GM20431 (cell line): ENCODE data around the gene AFF2.

Source experiments
- in situ Hi-C: fragments of 300-500 bp; cut with MseI, MboI; formaldehyde crosslinking; loops from one replicate; pipeline ENCODE4 v1.15.0; 2020; ENCODE audit warnings: low sequenced_read_pairs; ENCODE audit not compliant: unreplicated experiment

The AFF2 gene

DNA sequence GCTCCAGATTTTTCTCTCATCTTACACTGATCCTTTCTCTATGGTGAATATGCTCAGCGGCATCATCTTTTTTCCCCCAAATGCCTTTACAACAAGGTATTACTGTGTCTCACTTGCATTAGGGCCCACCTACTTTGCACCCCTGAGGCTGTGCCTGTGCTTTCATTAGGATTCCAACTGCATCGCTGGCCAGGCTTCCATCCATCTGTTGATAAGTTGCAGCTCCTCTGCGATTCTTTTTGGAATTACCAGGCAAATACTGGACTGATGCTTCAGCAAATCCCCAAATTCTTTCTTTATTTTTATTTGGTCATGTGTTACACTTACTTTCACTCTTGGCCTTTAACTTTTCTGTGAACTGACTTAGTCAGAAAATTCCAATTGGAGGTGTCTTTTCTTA is 77.3 kb downstream of the AFF2 start:
- in situ Hi-C loops = no loop called here

DNA sequence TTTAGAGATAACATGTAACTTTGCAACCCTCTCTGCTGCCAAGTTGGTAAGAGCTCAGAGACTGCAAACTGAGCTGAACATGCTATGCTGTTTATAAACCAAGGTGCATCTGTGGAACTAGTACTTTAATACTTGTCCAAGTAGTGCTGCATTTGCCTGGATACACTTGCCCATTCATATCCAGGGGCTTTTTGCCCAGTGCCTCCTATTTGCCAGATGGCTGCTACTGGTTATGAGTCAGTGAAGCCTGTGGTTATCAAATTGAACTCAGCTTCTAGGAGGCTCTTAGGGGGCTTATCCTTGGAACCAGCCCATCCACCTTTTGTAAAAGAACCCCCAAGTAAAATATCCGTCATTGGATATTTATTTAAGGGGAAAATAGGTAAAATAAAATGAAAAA is 79.6 kb downstream of the AFF2 start:
- in situ Hi-C loops = no loop called here

DNA sequence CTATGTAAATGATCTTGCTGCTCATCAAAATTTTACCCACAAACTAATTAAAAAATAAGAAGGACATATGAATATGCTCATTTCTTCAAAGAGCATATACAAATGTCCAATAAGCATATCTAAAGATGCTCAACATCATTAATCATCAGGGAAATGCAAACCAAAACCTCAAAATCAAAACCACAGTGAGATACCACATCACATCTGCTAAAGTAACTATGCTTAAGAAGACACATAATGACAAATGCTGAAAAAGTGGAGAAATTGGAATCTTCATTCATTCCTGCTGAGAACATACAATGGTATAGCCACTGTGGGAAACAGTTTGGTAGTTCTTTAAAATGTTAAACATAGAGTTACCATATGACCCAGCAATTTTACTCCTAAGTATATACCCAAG is 81.9 kb downstream of the AFF2 start:
- in situ Hi-C loops = no loop called here

DNA sequence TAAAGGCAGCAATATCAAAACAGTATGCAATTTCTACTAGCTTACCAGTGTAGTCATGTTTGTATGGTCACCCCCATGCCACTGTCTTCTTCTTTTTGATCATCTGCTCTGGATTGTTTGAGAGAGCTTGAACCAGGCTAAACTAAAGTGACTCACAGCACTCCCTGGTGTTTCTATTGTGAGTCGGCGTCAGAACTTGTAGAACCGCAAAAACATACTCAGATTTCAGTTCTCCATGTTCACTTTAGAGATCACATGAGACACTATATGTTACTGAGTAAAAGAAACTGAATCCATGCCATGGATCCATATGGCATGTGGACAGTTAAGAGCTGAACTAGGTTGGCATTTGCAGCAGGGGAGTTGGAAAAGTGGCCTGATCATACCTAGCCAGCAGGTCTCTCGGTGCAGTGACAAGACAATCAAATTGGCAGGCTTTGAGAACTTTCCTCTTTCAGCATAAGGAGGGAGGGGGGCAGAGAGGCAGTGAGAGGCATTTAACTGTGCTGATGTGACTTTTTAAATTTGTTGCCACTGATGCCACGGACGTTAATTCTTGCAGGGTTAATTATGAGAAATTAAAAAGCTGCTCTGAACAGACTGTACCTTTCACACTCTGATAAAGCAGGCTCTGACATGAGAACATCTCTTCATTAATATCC is 88.4 kb downstream of the AFF2 start:
- in situ Hi-C loops = no loop called here

DNA sequence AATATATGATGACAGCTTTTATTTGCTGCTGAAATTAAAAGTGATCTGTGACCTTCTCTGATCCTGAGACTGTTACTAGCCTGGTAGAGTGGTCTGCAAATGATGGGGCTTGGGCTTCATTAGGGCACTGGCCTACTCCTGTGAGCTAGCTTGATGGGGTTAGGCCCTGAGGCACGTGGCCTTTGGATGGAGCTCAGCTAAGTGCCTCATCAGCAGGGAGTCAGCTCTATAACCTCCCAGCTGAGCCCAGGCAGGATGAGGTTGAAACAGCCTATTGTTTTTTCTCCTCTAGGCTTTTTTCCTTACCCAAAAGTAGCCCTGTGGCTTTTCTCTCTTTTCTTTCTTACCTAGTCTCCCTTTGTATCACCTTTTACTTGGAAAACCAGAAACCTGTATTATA is 92.2 kb downstream of the AFF2 start:
- in situ Hi-C loops = no loop called here

DNA sequence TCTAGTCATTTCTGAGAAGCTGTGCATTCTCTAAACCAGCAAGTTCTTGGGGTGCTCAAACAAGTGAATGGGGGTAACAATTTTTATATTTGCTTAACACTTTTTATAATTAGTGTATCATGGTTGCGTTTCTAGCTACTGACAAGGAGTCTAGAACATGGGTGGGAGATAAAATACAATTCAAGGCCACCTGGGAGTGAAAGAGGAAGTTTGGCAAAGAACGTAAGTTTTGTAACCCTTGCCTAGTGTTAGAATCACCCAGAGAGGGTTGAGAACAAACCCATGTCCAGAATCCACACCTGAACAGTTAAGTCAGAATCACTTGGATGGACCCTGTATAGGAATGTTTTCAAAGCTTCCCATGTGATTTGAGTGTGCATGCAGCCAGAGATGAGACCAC is 92.7 kb downstream of the AFF2 start:
- in situ Hi-C loops = no loop called here

DNA sequence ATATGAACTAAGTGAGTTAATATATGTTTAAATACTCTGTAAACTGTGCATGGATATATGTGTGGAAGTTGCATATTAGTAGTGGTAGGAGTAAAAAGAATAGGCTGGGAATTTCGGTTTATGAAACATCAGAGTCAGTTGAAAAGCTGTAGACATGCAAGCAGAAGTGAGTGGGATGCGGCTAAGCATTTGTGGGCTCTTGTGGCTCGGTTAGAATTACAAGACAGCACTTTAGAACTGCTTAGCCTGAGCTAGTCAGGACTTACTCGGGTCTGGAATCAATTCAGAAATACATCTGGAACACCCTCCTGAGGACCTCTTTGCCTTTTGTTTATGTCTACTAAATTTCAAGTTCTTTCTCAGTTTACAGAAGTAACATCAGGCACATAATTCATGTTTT is 93.6 kb downstream of the AFF2 start:
- in situ Hi-C loops = no loop called here

DNA sequence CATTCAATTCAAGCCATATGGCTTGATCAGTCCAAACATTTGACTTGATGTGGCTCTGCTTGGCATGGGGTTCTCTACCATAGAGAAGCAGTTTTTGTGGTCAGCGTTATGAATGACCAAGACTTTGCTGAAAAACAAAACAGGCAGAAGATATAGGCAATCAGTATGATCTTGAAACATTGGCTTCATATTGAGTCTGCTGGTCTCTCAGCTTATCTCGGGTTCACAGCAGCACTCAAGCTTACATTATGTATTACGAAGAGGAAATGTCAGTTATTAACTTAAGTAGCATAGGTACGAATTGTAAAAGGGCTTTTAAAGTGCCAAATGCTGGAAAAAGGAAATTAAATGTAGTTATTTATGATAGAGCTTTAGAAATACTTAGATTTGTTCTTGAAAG is 99.0 kb downstream of the AFF2 start:
- in situ Hi-C loops = no loop called here

DNA sequence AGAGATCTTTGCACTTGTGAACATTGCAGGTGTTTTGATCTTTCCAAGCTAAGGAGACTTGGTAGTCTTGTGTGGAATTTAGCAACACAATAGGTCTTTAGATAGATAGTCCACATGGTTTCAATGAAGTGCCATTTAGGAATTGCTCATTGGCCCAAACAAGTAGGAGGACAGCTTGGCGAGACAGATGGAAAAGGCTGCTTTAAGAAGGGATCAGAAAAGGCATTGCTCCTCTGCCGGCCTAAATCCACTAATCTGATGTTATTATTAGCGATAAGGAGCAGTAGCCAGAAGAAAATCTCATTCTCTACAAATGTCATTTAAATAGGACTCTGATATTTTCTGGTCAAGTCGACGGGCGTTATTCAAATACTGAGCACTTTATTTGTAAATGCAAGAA is 99.7 kb downstream of the AFF2 start:
- in situ Hi-C loops = no loop called here

DNA sequence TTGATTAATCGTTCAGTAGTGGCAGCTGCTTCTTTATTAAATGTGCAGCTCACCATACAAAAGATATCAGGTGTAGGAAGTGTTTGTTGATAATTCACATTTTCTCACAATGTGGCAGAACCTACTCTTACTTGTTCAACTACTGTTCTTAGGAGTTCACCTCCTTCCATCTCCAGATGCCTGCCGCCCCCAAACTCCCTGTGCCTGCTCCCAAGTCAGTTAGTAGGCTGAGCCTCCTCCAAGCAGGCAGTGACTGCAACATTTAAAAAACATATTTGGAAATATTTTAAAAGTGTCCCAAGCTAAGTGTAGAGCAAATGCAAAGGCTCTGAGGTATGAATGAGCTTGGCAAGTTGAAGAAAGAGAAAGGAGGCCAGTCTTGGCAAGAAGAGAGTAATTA is 100.2 kb downstream of the AFF2 start:
- in situ Hi-C loops = no loop called here

DNA sequence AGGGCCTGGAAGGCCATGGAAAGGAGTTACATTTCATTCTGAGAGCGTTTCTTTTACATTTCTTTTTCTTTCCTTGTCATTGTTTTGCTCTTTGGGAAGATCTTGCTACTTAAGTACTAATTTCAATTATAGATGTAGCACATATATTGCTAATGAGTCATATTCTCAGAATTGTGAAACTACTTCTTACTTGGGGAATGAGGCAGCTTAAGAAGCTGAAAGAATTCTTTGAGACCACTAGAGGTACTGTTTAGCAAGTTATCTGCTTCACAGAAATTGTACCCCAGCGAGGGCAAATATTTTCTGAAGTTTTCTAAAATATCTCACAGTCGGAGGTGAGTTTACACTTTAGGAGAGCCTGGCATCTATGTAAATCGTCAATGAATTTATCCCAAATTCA is 100.6 kb downstream of the AFF2 start:
- in situ Hi-C loops = no loop called here

DNA sequence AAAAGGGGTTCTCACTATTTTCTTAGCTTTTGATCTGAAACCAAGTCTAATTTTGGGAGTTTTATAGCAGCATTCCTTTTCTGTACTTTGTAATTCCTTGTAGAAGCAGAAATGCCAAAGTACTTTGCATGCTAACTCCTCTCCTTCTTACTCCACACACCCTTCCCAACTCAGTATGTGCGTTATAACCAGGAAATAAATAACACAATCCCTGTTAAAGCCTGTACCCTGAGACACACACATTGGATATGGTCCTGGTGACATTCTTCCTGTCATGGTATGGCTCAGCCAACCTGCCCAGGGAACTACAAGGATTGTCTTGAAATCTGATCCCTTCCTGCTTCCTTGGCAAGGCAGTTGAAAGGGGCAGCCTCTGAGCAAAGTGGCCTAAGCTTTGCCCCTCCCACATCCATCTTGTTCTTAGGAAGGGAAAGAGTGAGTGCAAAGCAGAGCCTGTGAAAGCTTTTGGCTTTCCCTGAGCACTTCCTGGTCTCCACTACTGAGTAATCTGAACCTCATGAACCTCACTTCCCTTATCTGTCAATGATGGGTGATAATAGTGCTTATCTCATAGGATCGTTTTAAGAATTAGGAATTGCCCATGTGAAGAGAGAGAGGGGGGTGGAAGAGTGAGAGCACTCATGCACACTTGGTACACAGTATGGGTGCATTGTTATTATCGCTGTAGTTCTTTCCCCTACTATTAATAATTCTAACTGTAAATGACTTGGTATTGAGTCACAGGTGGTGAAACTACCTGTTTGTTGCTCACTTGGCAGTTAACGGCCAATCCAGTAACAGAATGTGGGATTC is 109.3 kb downstream of the AFF2 start:
- in situ Hi-C loops = no loop called here

DNA sequence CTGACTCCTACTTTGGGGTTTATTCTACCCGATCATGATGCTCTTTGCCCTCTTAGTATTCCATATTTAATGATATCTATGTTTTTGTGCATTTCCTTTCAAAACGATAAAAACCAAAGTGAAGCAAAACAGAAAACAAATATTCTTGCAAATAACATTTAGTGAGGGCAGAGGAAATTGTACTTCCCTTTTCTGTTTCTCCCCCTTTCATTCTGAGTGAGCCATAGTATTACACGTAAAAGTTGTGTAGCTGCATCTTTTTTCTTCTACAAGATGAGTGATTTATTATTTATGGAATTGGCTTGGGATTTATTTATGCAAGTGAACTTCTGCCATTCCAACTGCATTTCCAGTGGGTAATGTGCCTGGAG is 109.9 kb downstream of the AFF2 start:
- in situ Hi-C loops = no loop called here

DNA sequence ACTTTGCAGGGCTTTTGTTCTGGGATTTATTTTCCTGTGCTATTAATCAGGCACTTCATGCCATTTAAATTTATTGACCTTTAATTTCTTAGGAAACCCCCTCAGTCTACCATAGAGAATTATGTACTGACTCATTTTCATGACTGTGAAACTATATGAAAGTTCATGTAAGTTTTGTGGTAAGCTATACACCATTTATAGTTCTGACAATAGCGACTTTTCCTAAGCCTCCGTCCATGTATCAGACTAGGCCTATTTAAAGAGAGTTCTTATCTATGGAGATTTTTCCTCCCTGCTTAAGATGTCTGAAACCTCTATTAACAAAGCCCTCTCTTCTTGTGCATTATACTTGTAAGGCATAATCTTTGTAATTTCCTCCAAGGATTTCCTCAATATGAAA is 111.6 kb downstream of the AFF2 start:
- in situ Hi-C loops = no loop called here

DNA sequence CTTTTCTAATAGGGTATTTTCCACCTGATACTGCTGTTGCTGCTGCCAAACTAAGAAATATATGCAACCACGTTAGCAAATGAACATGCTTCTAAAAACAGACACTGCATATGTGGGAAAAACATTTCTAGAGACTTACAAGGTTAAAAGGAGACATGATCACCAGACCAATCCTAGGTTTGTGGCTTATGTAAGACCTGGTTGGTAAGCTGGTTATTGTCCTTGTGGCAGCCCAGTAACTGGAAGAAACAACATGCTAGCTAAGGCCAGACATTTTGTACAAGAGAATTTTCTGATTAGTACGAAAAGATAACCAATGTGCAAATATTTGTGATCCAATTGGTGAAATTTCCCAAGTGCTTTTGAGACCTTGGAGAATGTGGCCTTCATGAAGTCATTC is 112.0 kb downstream of the AFF2 start:
- in situ Hi-C loops = no loop called here

DNA sequence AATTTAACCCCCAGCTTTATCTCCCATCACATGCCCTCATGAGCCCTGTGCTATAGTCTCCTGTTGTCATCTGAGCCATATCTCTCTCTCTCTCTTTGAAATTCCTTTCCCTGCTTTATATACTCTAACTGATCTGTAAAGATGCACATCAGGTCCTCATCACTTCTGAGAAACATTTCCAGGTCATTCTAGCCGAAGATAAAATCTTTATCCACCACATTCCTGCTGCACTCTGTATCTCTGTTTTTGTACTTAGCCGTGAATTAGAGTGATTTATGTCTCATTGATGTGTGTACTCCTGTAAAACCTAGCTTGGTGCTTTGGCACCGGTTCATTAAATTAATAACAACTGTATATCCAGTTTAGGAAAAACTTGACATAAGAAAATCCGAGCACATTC is 113.2 kb downstream of the AFF2 start:
- in situ Hi-C loops = no loop called here

DNA sequence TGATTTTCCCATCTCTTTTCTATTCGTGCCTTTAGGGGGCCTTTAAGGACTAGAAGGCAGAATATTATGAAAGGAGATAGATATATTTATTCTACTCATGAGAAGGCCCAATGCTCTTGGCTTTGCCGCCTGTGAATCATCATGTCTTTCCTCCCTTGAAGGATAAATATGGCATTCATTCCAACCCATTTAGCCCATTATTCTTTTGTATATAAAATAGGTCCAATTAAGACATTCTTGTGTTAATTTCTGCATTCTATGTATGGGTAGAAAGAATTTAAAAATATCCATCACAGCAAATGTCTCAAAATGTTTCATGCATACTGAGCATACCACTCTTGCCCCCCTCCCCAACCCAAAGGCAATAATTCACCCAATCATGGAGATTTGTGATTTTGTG is 115.1 kb downstream of the AFF2 start:
- in situ Hi-C loops = no loop called here

DNA sequence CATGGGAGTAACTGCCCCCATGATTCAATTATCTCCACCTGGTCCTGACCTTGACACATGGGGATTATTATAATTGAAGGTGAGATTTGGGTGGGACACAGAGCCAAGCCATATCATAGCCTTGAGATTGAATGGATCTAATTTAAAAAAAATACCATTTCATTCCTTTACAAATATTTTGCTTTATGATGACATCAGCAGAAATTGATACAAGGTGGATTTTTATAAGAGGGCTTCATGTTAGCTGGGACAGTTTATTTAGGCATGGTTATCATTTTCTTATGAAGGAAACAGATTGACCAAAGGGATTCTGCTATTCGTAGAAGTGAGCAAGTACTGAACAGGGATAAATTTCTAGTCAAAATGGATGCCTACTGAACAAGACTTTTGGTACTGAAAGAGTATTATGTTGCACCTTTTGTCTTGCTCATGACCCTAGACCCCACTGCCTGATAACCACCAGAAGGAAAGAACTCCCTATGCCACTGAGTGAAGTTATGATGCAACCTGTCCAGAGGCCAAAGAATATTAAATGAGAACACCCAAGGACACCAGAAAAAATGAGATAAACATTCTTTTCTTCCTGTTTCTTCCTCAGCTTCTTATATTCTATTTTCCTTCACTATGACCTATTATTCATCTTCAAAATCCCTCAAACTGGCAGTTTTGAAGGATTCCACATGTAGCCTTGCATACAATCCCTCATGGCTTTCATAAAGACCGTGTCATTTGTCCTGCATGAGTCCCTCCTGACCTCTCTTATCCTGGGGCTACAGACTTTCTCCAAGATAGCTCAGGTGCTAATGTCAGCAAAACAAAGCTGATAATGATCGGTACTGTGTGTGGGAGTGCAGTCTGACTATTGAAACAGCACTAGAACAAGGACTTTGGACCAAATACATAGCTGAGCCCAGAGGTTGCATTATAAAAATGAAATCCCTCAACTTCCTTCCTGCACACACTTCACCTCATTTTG is 118.3 kb downstream of the AFF2 start:
- in situ Hi-C loops = no loop called here

DNA sequence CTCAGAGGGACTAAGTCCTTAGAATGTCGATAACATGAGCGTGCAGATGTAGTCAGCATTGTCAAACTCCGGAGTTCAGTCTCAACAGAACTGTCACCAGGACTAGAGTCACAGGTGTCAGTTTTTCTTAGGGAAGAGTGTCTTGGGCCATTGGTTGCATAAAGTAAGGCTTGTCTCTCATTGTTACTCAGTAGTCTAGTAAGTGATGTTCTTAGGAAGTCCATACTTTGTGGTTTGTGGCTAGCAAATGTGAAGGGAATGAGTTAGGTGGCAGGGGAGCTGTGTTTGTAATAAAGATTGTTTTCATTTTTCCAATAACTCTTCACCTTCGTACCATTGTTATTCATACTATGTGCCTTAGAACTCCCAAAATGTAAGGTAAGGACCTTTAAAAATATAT is 119.6 kb downstream of the AFF2 start:
- in situ Hi-C loops = no loop called here

DNA sequence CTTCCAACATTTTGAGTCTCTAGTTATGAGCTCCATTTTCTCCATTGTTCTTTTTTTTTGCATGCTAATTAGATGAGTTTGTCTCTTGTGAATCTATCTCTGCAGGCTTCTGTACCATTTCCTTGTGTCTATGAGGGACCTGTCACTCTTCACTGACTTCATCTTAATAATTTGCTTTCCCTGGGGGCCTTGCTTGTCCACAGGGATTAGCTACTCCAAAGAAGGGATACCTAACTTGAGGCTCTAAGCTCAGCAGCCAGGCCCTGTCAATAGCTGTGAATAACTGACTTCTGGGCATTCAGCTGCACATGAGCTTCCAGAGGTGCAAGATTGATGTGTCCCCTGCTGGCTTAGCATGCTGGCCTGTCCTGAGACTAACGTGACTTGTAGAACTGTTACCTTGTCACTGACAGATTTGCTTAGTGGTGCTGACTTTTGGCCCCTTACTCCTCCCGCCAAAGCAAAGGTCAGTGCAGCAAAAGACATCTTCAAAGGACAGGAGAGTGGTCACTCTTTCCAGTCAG is 124.6 kb downstream of the AFF2 start:
- in situ Hi-C loops = no loop called here

DNA sequence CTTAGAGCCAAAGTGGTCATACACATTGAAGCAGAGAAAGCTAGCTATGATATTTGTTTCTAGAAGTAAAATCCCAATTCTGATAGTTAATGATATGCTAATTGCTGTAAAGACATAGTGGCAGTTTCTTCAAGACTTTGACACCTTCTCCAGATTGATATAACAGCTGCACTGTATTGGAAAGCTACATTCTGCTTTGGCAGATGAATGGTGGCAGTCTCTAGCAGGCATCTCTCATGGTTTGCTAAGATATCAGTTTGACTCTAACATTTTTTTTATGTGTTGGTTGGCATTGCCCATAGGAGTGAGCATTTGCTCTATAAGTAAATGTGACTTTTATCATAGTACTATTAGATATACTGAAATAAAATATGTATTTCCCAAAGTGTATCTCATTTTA is 128.2 kb downstream of the AFF2 start:
- in situ Hi-C loops = no loop called here
